HepG2 (cell line): ENCODE data around the gene RPL34. TPM values are rescaled to one million over a fixed set of nuclear protein-coding genes. Genes with fewer than 3 reads are reported as not detected.

Source experiments
- ZNF501 ChIP-seq: sonication (generic); formaldehyde crosslinking; IDR thresholded peaks from 2 replicates; pipeline ENCODE4 v1.5.1; 2020; ENCODE audit warnings: mild to moderate bottlenecking, moderate library complexity, missing genetic modification reagents
- ZNF619 ChIP-seq: sonication (generic); formaldehyde crosslinking; IDR thresholded peaks from 2 replicates; pipeline ENCODE4 v1.4.0; 2020; ENCODE audit warnings: mild to moderate bottlenecking, missing genetic modification reagents
- polyA plus RNA-seq, 8 experiments: library from polyadenylated mRNA; depleted of rRNA in 3 of 8; stranded (reverse) in 7 of 8; unstranded in 1 of 8; fragments of >200 nt; fragmentation: Illumina TruSeq in 4 of 8; extraction: Trizol in 4 of 8; gene quantifications; 2 replicates each; pipeline versions ENCODE4 v1.2.1 to v1.2.3, GENCODE V29; 2011 to 2016; ENCODE audit warnings: low read depth in 4 of 8, missing spikeins in 1 of 8, mixed read lengths in 1 of 8; ENCODE audit not compliant: insufficient read depth in 1 of 8
- total RNA-seq, 5 experiments: library from RNA; depleted of rRNA; stranded (reverse); fragments of >200 nt; fragmentation: Illumina TruSeq; extraction: Trizol; gene quantifications; 2 replicates each; pipeline ENCODE4 v1.2.3, GENCODE V29; 2016; ENCODE audit warnings: low read depth in 1 of 5
- TF ChIP-seq, protein P1 (sequence below): sonication (generic); formaldehyde crosslinking; IDR thresholded peaks from 2 replicates; pipeline ENCODE4 v1.4.0; 2020; ENCODE audit warnings: missing genetic modification reagents
- TF ChIP-seq, protein P2 (sequence below): sonication (generic); formaldehyde crosslinking; IDR thresholded peaks from 2 replicates; pipeline ENCODE4 v1.8.0; 2023; ENCODE audit warnings: mild to moderate bottlenecking, missing genetic modification reagents
- TF ChIP-seq, protein P3 (sequence below): sonication (generic); formaldehyde crosslinking; IDR thresholded peaks from 2 replicates; pipeline ENCODE4 v1.9.0; 2021; ENCODE audit warnings: missing genetic modification reagents, borderline replicate concordance
- TF ChIP-seq, protein P4 (sequence below): IDR thresholded peaks from 2 replicates; pipeline ENCODE4 v1.6.1; 2018; ENCODE audit warnings: missing genetic modification reagents, mild to moderate bottlenecking, missing compliant biosample characterization
- TF ChIP-seq, protein P5 (sequence below): sonication (generic); formaldehyde crosslinking; IDR thresholded peaks from 2 replicates; pipeline ENCODE4 v1.5.1; 2020; ENCODE audit warnings: missing genetic modification reagents, mild to moderate bottlenecking, borderline replicate concordance
- TF ChIP-seq, protein P6 (sequence below): sonication (generic); formaldehyde crosslinking; IDR thresholded peaks from 2 replicates; pipeline ENCODE4 v1.4.0; 2020; ENCODE audit warnings: mild to moderate bottlenecking, low read depth, missing genetic modification reagents
- TF ChIP-seq, protein P7 (sequence below): sonication (generic); formaldehyde crosslinking; IDR thresholded peaks from 2 replicates; pipeline ENCODE4 v1.8.1; 2022; ENCODE audit warnings: low read depth, mild to moderate bottlenecking, missing genetic modification reagents

Gene RPL34
- total and polyA plus RNA-seq, 2 of the 13 experiments (the other 11 are each of a cell fraction or from before 2014, with no cell fraction given) = 2,235 to 3,985 TPM

DNA sequence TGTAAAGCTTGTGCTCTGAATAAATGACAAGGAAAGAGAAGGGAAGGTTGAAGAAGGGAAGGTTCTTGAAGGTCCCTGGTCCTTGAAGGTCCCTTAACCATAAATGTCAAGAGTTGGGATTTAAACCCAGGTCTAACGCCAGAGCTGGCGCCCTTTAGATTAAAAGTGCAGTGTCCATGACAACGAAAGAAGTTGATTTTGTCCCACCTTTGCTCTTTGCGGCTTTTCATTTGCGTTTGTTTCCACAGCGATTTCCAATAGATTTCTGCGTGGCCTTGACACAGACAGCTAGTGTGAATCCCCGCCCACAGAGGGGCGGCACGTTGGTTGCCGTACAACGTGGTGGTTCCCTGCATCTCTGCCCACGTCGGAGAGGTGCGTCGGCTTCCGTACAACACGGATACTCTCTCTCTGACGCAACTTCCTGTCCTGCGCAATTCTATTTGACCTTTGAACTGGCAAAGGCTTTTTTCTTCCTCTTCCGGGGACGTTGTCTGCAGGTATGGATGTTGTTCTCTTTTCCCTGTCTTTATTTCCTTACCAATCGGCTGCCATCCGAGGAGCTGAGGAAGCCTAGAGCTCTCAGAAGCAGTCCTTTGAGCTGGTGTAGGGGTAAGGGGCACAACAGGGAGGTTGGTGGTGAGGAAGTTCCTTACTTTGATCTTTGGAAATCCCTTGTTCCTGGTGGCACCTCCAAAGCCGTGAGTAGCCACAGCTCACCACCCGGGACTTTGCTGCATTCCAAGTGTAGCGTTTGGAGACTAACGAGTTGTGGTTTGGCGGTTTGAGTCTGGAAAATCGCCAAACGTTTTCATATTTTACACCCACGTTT lies at the start of gene RPL34 (continued):
- TF ChIP-seq, protein P1, sequence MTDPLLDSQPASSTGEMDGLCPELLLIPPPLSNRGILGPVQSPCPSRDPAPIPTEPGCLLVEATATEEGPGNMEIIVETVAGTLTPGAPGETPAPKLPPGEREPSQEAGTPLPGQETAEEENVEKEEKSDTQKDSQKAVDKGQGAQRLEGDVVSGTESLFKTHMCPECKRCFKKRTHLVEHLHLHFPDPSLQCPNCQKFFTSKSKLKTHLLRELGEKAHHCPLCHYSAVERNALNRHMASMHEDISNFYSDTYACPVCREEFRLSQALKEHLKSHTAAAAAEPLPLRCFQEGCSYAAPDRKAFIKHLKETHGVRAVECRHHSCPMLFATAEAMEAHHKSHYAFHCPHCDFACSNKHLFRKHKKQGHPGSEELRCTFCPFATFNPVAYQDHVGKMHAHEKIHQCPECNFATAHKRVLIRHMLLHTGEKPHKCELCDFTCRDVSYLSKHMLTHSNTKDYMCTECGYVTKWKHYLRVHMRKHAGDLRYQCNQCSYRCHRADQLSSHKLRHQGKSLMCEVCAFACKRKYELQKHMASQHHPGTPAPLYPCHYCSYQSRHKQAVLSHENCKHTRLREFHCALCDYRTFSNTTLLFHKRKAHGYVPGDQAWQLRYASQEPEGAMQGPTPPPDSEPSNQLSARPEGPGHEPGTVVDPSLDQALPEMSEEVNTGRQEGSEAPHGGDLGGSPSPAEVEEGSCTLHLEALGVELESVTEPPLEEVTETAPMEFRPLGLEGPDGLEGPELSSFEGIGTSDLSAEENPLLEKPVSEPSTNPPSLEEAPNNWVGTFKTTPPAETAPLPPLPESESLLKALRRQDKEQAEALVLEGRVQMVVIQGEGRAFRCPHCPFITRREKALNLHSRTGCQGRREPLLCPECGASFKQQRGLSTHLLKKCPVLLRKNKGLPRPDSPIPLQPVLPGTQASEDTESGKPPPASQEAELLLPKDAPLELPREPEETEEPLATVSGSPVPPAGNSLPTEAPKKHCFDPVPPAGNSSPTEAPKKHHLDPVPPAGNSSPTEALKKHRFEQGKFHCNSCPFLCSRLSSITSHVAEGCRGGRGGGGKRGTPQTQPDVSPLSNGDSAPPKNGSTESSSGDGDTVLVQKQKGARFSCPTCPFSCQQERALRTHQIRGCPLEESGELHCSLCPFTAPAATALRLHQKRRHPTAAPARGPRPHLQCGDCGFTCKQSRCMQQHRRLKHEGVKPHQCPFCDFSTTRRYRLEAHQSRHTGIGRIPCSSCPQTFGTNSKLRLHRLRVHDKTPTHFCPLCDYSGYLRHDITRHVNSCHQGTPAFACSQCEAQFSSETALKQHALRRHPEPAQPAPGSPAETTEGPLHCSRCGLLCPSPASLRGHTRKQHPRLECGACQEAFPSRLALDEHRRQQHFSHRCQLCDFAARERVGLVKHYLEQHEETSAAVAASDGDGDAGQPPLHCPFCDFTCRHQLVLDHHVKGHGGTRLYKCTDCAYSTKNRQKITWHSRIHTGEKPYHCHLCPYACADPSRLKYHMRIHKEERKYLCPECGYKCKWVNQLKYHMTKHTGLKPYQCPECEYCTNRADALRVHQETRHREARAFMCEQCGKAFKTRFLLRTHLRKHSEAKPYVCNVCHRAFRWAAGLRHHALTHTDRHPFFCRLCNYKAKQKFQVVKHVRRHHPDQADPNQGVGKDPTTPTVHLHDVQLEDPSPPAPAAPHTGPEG (CRISPR knock-in tag) = no peak
- TF ChIP-seq, protein P2, sequence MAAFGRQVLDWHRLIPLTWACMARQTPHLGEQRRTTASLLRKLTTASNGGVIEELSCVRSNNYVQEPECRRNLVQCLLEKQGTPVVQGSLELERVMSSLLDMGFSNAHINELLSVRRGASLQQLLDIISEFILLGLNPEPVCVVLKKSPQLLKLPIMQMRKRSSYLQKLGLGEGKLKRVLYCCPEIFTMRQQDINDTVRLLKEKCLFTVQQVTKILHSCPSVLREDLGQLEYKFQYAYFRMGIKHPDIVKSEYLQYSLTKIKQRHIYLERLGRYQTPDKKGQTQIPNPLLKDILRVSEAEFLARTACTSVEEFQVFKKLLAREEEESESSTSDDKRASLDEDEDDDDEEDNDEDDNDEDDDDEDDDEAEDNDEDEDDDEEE (CRISPR knock-in tag) = no peak
- TF ChIP-seq ZNF619 (CRISPR knock-in tag) (peak; percentile 87), ZNF501 (CRISPR knock-in tag) (peak; percentile 98)
- TF ChIP-seq, protein P3, sequence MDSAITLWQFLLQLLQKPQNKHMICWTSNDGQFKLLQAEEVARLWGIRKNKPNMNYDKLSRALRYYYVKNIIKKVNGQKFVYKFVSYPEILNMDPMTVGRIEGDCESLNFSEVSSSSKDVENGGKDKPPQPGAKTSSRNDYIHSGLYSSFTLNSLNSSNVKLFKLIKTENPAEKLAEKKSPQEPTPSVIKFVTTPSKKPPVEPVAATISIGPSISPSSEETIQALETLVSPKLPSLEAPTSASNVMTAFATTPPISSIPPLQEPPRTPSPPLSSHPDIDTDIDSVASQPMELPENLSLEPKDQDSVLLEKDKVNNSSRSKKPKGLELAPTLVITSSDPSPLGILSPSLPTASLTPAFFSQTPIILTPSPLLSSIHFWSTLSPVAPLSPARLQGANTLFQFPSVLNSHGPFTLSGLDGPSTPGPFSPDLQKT (CRISPR knock-in tag) = no peak; the same call in 1 of the 2 replicates
- TF ChIP-seq, protein P4, sequence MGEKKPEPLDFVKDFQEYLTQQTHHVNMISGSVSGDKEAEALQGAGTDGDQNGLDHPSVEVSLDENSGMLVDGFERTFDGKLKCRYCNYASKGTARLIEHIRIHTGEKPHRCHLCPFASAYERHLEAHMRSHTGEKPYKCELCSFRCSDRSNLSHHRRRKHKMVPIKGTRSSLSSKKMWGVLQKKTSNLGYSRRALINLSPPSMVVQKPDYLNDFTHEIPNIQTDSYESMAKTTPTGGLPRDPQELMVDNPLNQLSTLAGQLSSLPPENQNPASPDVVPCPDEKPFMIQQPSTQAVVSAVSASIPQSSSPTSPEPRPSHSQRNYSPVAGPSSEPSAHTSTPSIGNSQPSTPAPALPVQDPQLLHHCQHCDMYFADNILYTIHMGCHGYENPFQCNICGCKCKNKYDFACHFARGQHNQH (CRISPR knock-in tag) = peak; percentile 89
- TF ChIP-seq, protein P5, sequence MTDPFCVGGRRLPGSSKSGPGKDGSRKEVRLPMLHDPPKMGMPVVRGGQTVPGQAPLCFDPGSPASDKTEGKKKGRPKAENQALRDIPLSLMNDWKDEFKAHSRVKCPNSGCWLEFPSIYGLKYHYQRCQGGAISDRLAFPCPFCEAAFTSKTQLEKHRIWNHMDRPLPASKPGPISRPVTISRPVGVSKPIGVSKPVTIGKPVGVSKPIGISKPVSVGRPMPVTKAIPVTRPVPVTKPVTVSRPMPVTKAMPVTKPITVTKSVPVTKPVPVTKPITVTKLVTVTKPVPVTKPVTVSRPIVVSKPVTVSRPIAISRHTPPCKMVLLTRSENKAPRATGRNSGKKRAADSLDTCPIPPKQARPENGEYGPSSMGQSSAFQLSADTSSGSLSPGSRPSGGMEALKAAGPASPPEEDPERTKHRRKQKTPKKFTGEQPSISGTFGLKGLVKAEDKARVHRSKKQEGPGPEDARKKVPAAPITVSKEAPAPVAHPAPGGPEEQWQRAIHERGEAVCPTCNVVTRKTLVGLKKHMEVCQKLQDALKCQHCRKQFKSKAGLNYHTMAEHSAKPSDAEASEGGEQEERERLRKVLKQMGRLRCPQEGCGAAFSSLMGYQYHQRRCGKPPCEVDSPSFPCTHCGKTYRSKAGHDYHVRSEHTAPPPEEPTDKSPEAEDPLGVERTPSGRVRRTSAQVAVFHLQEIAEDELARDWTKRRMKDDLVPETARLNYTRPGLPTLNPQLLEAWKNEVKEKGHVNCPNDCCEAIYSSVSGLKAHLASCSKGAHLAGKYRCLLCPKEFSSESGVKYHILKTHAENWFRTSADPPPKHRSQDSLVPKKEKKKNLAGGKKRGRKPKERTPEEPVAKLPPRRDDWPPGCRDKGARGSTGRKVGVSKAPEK (CRISPR knock-in tag) = no peak
- TF ChIP-seq, protein P6, sequence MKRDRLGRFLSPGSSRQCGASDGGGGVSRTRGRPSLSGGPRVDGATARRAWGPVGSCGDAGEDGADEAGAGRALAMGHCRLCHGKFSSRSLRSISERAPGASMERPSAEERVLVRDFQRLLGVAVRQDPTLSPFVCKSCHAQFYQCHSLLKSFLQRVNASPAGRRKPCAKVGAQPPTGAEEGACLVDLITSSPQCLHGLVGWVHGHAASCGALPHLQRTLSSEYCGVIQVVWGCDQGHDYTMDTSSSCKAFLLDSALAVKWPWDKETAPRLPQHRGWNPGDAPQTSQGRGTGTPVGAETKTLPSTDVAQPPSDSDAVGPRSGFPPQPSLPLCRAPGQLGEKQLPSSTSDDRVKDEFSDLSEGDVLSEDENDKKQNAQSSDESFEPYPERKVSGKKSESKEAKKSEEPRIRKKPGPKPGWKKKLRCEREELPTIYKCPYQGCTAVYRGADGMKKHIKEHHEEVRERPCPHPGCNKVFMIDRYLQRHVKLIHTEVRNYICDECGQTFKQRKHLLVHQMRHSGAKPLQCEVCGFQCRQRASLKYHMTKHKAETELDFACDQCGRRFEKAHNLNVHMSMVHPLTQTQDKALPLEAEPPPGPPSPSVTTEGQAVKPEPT = no peak
- TF ChIP-seq, protein P7, sequence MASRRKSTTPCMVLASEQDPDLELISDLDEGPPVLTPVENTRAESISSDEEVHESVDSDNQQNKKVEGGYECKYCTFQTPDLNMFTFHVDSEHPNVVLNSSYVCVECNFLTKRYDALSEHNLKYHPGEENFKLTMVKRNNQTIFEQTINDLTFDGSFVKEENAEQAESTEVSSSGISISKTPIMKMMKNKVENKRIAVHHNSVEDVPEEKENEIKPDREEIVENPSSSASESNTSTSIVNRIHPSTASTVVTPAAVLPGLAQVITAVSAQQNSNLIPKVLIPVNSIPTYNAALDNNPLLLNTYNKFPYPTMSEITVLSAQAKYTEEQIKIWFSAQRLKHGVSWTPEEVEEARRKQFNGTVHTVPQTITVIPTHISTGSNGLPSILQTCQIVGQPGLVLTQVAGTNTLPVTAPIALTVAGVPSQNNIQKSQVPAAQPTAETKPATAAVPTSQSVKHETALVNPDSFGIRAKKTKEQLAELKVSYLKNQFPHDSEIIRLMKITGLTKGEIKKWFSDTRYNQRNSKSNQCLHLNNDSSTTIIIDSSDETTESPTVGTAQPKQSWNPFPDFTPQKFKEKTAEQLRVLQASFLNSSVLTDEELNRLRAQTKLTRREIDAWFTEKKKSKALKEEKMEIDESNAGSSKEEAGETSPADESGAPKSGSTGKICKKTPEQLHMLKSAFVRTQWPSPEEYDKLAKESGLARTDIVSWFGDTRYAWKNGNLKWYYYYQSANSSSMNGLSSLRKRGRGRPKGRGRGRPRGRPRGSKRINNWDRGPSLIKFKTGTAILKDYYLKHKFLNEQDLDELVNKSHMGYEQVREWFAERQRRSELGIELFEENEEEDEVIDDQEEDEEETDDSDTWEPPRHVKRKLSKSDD (CRISPR knock-in tag) = no peak
